Astrocyte (in vitro differentiated cells and primary cell): Measurements from ENCODE around the gene TAX1BP3. TPM values are rescaled to one million over a fixed set of nuclear protein-coding genes. Genes with fewer than 3 reads are reported as not detected.

Experiments used
- DNase-seq: peaks from one replicate; pipeline ENCODE4 v3.0.0-alpha.2; 2010; ENCODE audit warnings: low read depth
- FAIRE-seq: peaks from 2 replicates; lab custom pipeline; 2011; peaks lifted over from hg19 to GRCh38; lab: Jason Lieb, UNC
- H2AFZ ChIP-seq: 2 replicates; pipeline ENCODE4 v1.6.0; 2012; ENCODE audit warnings: low read depth, low read length, inconsistent platforms
- H3K27ac ChIP-seq: 2 replicates; pipeline ENCODE4 v1.5.1; 2011; ENCODE audit warnings: low read depth, low read length, inconsistent platforms
- H3K27me3 ChIP-seq: 2 replicates; pipeline ENCODE4 v1.6.0; 2011; ENCODE audit warnings: low read length, inconsistent platforms; ENCODE audit not compliant: insufficient read depth
- H3K36me3 ChIP-seq: 2 replicates; pipeline ENCODE4 v1.5.1; 2011; ENCODE audit warnings: low read length, inconsistent platforms; ENCODE audit not compliant: insufficient read depth
- H3K4me1 ChIP-seq: 2 replicates; pipeline ENCODE4 v1.5.1; 2011; ENCODE audit warnings: low read length, inconsistent platforms; ENCODE audit not compliant: insufficient read depth
- H3K4me2 ChIP-seq: 2 replicates; pipeline ENCODE4 v1.6.0; 2012; ENCODE audit warnings: low read length, inconsistent platforms
- H3K4me3 ChIP-seq: 2 replicates; pipeline ENCODE4 v1.5.1; 2011; ENCODE audit warnings: low read depth, mild to moderate bottlenecking, low read length, inconsistent platforms; ENCODE audit not compliant: insufficient read depth
- H3K79me2 ChIP-seq: 2 replicates; pipeline ENCODE4 v1.6.0; 2012; ENCODE audit warnings: mild to moderate bottlenecking, low read length, inconsistent platforms; ENCODE audit not compliant: insufficient read depth
- H3K9ac ChIP-seq: 2 replicates; pipeline ENCODE4 v1.6.0; 2012; ENCODE audit warnings: mild to moderate bottlenecking, low read length, inconsistent platforms
- H3K9me3 ChIP-seq: 2 replicates; pipeline ENCODE4 v1.5.1; 2012; ENCODE audit warnings: low read depth, mild to moderate bottlenecking, low read length, inconsistent platforms; ENCODE audit not compliant: insufficient read depth
- H4K20me1 ChIP-seq: 2 replicates; pipeline ENCODE4 v1.6.0; 2012; ENCODE audit warnings: low read length, inconsistent platforms; ENCODE audit not compliant: insufficient read depth
- H3K27ac Mint-ChIP-seq: one replicate; pipeline ENCODE4 v1.8.0; 2021; ENCODE audit warnings: mild to moderate bottlenecking, mixed read lengths; ENCODE audit not compliant: unreplicated experiment
- H3K27me3 Mint-ChIP-seq: one replicate; pipeline ENCODE4 v1.8.0; 2021; ENCODE audit warnings: low read depth, mixed read lengths; ENCODE audit not compliant: unreplicated experiment
- H3K36me3 Mint-ChIP-seq: one replicate; pipeline ENCODE4 v1.8.0; 2021; ENCODE audit warnings: low read depth, mixed read lengths; ENCODE audit not compliant: unreplicated experiment
- H3K4me1 Mint-ChIP-seq: one replicate; pipeline ENCODE4 v1.8.0; 2021; ENCODE audit warnings: low read depth, mixed read lengths; ENCODE audit not compliant: unreplicated experiment
- H3K4me3 Mint-ChIP-seq: one replicate; pipeline ENCODE4 v1.8.0; 2021; ENCODE audit warnings: mild to moderate bottlenecking, moderate library complexity, mixed read lengths; ENCODE audit not compliant: unreplicated experiment
- H3K9me3 Mint-ChIP-seq: one replicate; pipeline ENCODE4 v1.8.0; 2021; ENCODE audit warnings: mild to moderate bottlenecking, mixed read lengths; ENCODE audit not compliant: unreplicated experiment
- EZH2 ChIP-seq: IDR thresholded peaks from 2 replicates; pipeline ENCODE4 v1.6.1; 2012; ENCODE audit warnings: mild to moderate bottlenecking, low read length, inconsistent platforms; ENCODE audit not compliant: insufficient read depth
- total RNA-seq: library from RNA; stranded (reverse); gene quantifications from 2 replicates; pipeline ENCODE4 v1.2.1, GENCODE V29; 2021
- TF ChIP-seq, protein P1 (sequence below): IDR thresholded peaks from 2 replicates; pipeline ENCODE4 v1.5.1; 2011; ENCODE audit warnings: low read depth, mild to moderate bottlenecking, inconsistent platforms, low read length, moderate library complexity; ENCODE audit not compliant: insufficient read depth

TAX1BP3 gene
- total RNA-seq, 1 donor from 2014 or later: 194 TPM

DNA sequence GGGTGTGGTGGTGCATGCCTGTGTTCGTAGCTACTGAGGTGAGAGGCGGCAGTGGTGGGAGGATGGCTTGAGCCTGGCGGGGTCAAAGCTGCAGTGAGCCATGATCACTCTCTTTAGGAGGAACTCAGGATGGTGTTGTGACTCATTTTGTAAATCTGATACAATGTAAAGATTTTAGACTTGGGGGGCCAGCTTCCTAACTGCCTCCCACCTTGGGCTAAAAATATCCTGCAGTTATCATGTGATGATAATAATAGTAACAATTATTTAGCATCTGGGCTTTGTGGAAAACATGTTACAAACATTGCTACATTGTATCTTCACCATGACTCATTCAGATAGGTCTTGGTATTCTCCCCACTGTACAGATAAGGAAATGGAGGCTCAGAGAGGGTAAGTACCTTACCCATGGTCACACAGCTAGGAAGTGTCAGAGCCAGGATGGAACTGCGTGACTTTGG, 24.5 kb downstream of the TAX1BP3 start:
- TF ChIP-seq EZH2: no peak
- TF ChIP-seq, protein P1, sequence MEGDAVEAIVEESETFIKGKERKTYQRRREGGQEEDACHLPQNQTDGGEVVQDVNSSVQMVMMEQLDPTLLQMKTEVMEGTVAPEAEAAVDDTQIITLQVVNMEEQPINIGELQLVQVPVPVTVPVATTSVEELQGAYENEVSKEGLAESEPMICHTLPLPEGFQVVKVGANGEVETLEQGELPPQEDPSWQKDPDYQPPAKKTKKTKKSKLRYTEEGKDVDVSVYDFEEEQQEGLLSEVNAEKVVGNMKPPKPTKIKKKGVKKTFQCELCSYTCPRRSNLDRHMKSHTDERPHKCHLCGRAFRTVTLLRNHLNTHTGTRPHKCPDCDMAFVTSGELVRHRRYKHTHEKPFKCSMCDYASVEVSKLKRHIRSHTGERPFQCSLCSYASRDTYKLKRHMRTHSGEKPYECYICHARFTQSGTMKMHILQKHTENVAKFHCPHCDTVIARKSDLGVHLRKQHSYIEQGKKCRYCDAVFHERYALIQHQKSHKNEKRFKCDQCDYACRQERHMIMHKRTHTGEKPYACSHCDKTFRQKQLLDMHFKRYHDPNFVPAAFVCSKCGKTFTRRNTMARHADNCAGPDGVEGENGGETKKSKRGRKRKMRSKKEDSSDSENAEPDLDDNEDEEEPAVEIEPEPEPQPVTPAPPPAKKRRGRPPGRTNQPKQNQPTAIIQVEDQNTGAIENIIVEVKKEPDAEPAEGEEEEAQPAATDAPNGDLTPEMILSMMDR: no peak
- no peaks in the 10 kb centered on the region for H3K27me3 Mint-ChIP-seq
- no peak overlapping the region for H3K4me3 Mint-ChIP-seq
- Histone ChIP-seq H3K79me2 (no peaks in the 10 kb centered on the region), H3K27me3 (no peaks in the 10 kb centered on the region), H3K9ac (no peak overlapping the region), H3K4me1 (no peaks in the 10 kb centered on the region), H3K4me3 (no peak overlapping the region), H3K36me3 (peaks cover 5% of the 10 kb centered on the region), H4K20me1 (peaks cover 9% of the 10 kb centered on the region), H3K27ac (no peak overlapping the region), H3K4me2 (no peak overlapping the region), H3K9me3 (no peaks in the 10 kb centered on the region), H2AFZ (no peak overlapping the region)
- no peaks in the 10 kb centered on the region for H3K9me3 Mint-ChIP-seq
- no peak overlapping the region for H3K27ac Mint-ChIP-seq
- peaks cover 15% of the 10 kb centered on the region for H3K4me1 Mint-ChIP-seq
- H3K36me3 Mint-ChIP-seq: peaks cover 16% of the 10 kb centered on the region
- DNase-seq (no peak), FAIRE-seq (no peak)

DNA sequence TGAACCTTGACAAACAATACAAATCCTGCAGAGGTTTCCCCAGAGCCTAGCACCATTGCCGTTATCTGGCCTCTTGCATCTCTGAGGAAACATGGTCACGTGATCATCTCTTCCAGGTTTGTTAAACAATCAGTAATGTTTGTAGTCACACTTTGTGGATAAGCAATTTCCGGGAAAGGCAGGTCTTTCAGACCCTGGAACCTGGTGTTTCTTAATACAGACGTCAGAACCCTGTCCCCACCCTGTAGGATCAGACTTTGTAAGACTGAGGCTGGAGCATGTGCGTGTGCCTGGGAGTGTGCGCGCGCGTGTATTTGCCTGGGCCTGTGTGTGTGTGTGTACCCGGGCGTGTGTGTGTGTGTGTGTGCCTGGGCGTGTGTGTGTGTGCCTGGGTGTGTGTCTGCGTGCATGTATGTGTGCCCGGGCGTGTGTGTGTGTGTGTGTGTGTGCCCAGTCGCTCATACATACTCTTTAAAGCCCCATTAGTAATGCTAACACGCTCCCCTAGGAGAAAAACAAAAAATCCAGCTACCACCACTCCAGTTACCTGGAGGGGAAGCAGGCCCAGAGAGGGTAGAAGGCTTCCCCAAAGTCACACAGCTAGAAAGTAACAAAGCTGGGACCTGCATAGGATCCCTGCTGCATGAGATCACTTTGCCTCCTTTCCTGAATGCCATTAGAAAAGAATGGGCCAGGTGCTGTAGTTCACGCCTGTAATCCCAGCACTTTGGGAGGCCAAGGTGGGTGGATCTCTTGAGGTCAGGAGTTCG, 26.5 kb downstream of the TAX1BP3 start:
- Histone ChIP-seq H3K4me1 (peaks cover 3% of the 10 kb centered on the region), H3K9me3 (no peaks in the 10 kb centered on the region), H3K4me3 (no peak overlapping the region), H2AFZ (no peak overlapping the region), H3K9ac (no peak overlapping the region), H3K79me2 (peaks cover 7% of the 10 kb centered on the region), H3K27ac (no peak overlapping the region), H3K27me3 (no peaks in the 10 kb centered on the region), H3K36me3 (peaks cover 3% of the 10 kb centered on the region), H3K4me2 (no peak overlapping the region), H4K20me1 (peaks cover 5% of the 10 kb centered on the region)
- H3K27me3 Mint-ChIP-seq: no peaks in the 10 kb centered on the region
- DNase-seq: no peak
- FAIRE-seq: no peak
- no peak overlapping the region for H3K4me3 Mint-ChIP-seq
- H3K36me3 Mint-ChIP-seq: peaks cover 6% of the 10 kb centered on the region
- TF ChIP-seq, protein P1: no peak
- no peak for TF ChIP-seq EZH2
- peaks cover 10% of the 10 kb centered on the region for H3K4me1 Mint-ChIP-seq
- no peaks in the 10 kb centered on the region for H3K9me3 Mint-ChIP-seq
- no peak overlapping the region for H3K27ac Mint-ChIP-seq

DNA sequence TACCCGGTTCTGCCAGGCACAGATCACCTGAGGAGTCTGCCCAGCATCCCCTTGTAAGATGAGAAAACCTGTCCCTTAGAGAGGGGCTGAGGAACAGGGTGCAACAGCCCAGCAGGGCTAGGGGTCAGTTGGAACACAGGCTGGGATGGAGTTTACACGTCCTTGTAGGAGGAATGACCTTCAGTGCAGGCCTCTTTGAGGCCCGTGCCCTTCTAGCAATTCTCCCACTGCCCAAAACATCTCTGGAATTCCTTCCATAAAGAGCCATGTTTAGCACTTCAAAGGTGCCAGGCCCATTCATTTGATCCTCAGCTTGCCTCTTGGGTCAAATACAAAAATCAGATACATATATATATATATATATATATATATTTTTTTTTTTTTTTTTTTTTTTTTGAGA, 27.4 kb downstream of the TAX1BP3 start:
- H3K4me1 Mint-ChIP-seq: peaks cover 10% of the 10 kb centered on the region

More for the DNA sequence above, 27.4 kb downstream of the TAX1BP3 start:
- Histone ChIP-seq H4K20me1 (peaks cover 5% of the 10 kb centered on the region), H3K79me2 (peaks cover 7% of the 10 kb centered on the region), H3K4me2 (no peak overlapping the region), H3K4me3 (no peak overlapping the region), H3K9me3 (no peaks in the 10 kb centered on the region), H3K27me3 (no peaks in the 10 kb centered on the region), H3K4me1 (peaks cover 3% of the 10 kb centered on the region), H3K9ac (no peak overlapping the region), H2AFZ (no peak overlapping the region), H3K36me3 (peaks cover 3% of the 10 kb centered on the region), H3K27ac (no peak overlapping the region)
- no peaks in the 10 kb centered on the region for H3K27me3 Mint-ChIP-seq
- FAIRE-seq: no peak
- TF ChIP-seq, protein P1: no peak
- no peak for TF ChIP-seq EZH2
- no peak overlapping the region for H3K4me3 Mint-ChIP-seq
- no peak for DNase-seq
- H3K27ac Mint-ChIP-seq: peak overlapping the region; percentile 62
- peaks cover 6% of the 10 kb centered on the region for H3K36me3 Mint-ChIP-seq
- H3K9me3 Mint-ChIP-seq: no peaks in the 10 kb centered on the region
